A549 (cell line): ENCODE data around the gene BAIAP2L1. TPM values are rescaled to one million over a fixed set of nuclear protein-coding genes. Genes with fewer than 3 reads are reported as not detected.

Experiments used
- ATAC-seq, 2 experiments: fragments of 200-7000 bp in 1 of 2; fragments of >200 bp in 1 of 2; cut with Nextera tagmentation in 1 of 2; cut with Tn5 transposase in 1 of 2; 3 replicates each; pipeline versions ENCODE4 v1.8.0 to v1.9.1; 2018 to 2020; ENCODE audit warnings: mild to moderate bottlenecking in 1 of 2, moderate library complexity in 1 of 2
- CTCF ChIA-PET: fragments of 300-600 bp; sonication (Branson Sonifier 250); formaldehyde crosslinking; extraction: SDS; loops from one replicate; lab custom pipeline; 2021; ENCODE audit warnings: antibody characterized with exemption, inconsistent platforms; lab: Yijun Ruan, JAX
- POLR2A ChIA-PET: fragments of 350-600 bp; formaldehyde crosslinking; extraction: SDS; loops from one replicate; lab custom pipeline; 2021; ENCODE audit warnings: antibody characterized with exemption, inconsistent platforms; lab: Yijun Ruan, JAX
- DNase-seq, 2 experiments: peaks; one replicate each; pipeline versions ENCODE4 v3.0.0 to v3.0.0-alpha.2; 2011 to 2016; ENCODE audit warnings: low read depth in 1 of 2, low spot score in 1 of 2
- FAIRE-seq: peaks from 2 replicates; lab custom pipeline; 2011; peaks lifted over from hg19 to GRCh38; lab: Jason Lieb, UNC
- H3K27ac ChIP-seq, 2 experiments: fragments of >200 bp; sonication (Bioruptor Twin); formaldehyde crosslinking; 3 replicates each; pipeline ENCODE4 v1.5.1; 2016 to 2017
- H3K4me1 ChIP-seq: fragments of >200 bp; sonication (Bioruptor Twin); formaldehyde crosslinking; 3 replicates; pipeline ENCODE4 v1.6.1; 2016
- H3K4me2 ChIP-seq: fragments of >200 bp; sonication (Bioruptor Twin); formaldehyde crosslinking; 3 replicates; pipeline ENCODE4 v1.6.1; 2016
- H3K4me3 ChIP-seq: fragments of >200 bp; sonication (Bioruptor Twin); formaldehyde crosslinking; 3 replicates; pipeline ENCODE4 v1.5.1; 2016
- H3K9me3 ChIP-seq: fragments of >200 bp; sonication (Bioruptor Twin); formaldehyde crosslinking; 3 replicates; pipeline ENCODE4 v1.6.1; 2016
- BHLHE40 ChIP-seq: IDR thresholded peaks from 2 replicates; pipeline ENCODE4 v1.6.1; 2012; ENCODE audit warnings: low read depth, low read length, inconsistent platforms
- CHD2 ChIP-seq: fragments of 150-350 bp; IDR thresholded peaks from 2 replicates; pipeline ENCODE4 v1.6.1; 2014; ENCODE audit warnings: low read length; ENCODE audit not compliant: partially characterized antibody
- CHD4 ChIP-seq: fragments of 200-600 bp; sonication (generic); IDR thresholded peaks from 2 replicates; pipeline ENCODE4 v1.6.1; 2016; ENCODE audit warnings: antibody characterized with exemption, mild to moderate bottlenecking, borderline replicate concordance
- E2F6 ChIP-seq: IDR thresholded peaks from 2 replicates; pipeline ENCODE4 v1.6.1; 2012; ENCODE audit warnings: low read depth, borderline replicate concordance
- EHMT2 ChIP-seq: fragments of 200-600 bp; sonication (generic); IDR thresholded peaks from 2 replicates; pipeline ENCODE4 v1.6.1; 2016; ENCODE audit warnings: antibody characterized with exemption, low read depth, mild to moderate bottlenecking, moderate library complexity
- FOSL2 ChIP-seq, 2 experiments: fragments of 450-650 bp in 1 of 2; fragments of >200 bp in 1 of 2; sonication (Bioruptor Twin) in 1 of 2; formaldehyde crosslinking; IDR thresholded peaks; 2 replicates each; pipeline versions ENCODE4 v1.5.0 to v1.6.1; 2016 to 2020; ENCODE audit warnings: mild to moderate bottlenecking in 1 of 2, moderate library complexity in 1 of 2
- GATA3 ChIP-seq: IDR thresholded peaks from 2 replicates; pipeline ENCODE4 v1.6.1; 2012; ENCODE audit warnings: borderline replicate concordance
- HDAC2 ChIP-seq: fragments of 200-600 bp; sonication (generic); IDR thresholded peaks from 2 replicates; pipeline ENCODE4 v1.6.1; 2016
- HEYL ChIP-seq: fragments of 250-450 bp; sonication (Bioruptor Pico); IDR thresholded peaks from 2 replicates; pipeline ENCODE4 v1.8.0; 2021; ENCODE audit warnings: mild to moderate bottlenecking, moderate library complexity
- HOXB13 ChIP-seq: fragments of 250-450 bp; sonication (Bioruptor Pico); IDR thresholded peaks from 2 replicates; pipeline ENCODE4 v1.5.0; 2020; ENCODE audit warnings: low read depth, mild to moderate bottlenecking, moderate library complexity
- KDM1A ChIP-seq: fragments of 200-600 bp; sonication (generic); IDR thresholded peaks from 2 replicates; pipeline ENCODE4 v1.6.1; 2016; ENCODE audit warnings: low read depth, mild to moderate bottlenecking
- MAFK ChIP-seq: fragments of 450-650 bp; IDR thresholded peaks from 2 replicates; pipeline ENCODE4 v1.6.1; 2014; ENCODE audit not compliant: partially characterized antibody
- MAX ChIP-seq: IDR thresholded peaks from 2 replicates; pipeline ENCODE4 v1.6.1; 2012
- MYC ChIP-seq: IDR thresholded peaks from 2 replicates; pipeline ENCODE4 v1.6.1; 2012; ENCODE audit warnings: mild to moderate bottlenecking, inconsistent platforms, low read length, improper control_type of control experiment, borderline replicate concordance
- NPAS2 ChIP-seq: fragments of 250-450 bp; sonication (Bioruptor Pico); IDR thresholded peaks from 2 replicates; pipeline ENCODE4 v1.8.0; 2022; ENCODE audit warnings: mild to moderate bottlenecking, moderate library complexity, borderline replicate concordance
- NR3C1 ChIP-seq: fragments of >200 bp; sonication (Bioruptor Twin); formaldehyde crosslinking; IDR thresholded peaks from 3 replicates; pipeline ENCODE4 v1.6.1; 2017
- PHF8 ChIP-seq: fragments of 200-600 bp; sonication (generic); IDR thresholded peaks from 2 replicates; pipeline ENCODE4 v1.6.1; 2016; ENCODE audit warnings: low read depth, mild to moderate bottlenecking, antibody characterized with exemption, moderate library complexity, borderline replicate concordance
- POLR2AphosphoS2 ChIP-seq: conservative IDR thresholded peaks from 2 replicates; pipeline ENCODE4 v1.6.1; 2012; ENCODE audit warnings: low read length, improper control_type of control experiment, inconsistent platforms
- RARB ChIP-seq: fragments of 250-450 bp; sonication (Bioruptor Pico); IDR thresholded peaks from 2 replicates; pipeline ENCODE4 v1.8.0; 2021; ENCODE audit warnings: mild to moderate bottlenecking, moderate library complexity
- REST ChIP-seq: fragments of 200-600 bp; sonication (generic); IDR thresholded peaks from 2 replicates; pipeline ENCODE4 v1.6.1; 2016; ENCODE audit warnings: antibody characterized with exemption, mild to moderate bottlenecking, moderate library complexity
- RFX5 ChIP-seq: fragments of 450-650 bp; IDR thresholded peaks from 2 replicates; pipeline ENCODE4 v1.7.1; 2014; ENCODE audit warnings: antibody characterized with exemption, mild to moderate bottlenecking, moderate library complexity
- TFCP2L1 ChIP-seq: fragments of 250-450 bp; sonication (Bioruptor Pico); IDR thresholded peaks from 2 replicates; pipeline ENCODE4 v1.5.0; 2021; ENCODE audit warnings: mild to moderate bottlenecking
- whole genome bisulfite sequencing: methylation state at CpG from one replicate; pipeline ENCODE4 v1.1.6; 2017; ENCODE audit errors: missing lambda C conversion rate; 5-methylcytosine and 5-hydroxymethylcytosine counted together
- polyA plus RNA-seq, 4 experiments: library from polyadenylated mRNA; depleted of rRNA in 3 of 4; stranded (reverse); fragments of >200 nt; fragmentation: RNase III in 1 of 4; extraction: RNeasy Plus Mini Kit Qiagen cat#74134 plus additional on column Dnase treatment in 1 of 4; gene quantifications; 2 replicates in 3 of 4; 3 replicates in 1 of 4; pipeline ENCODE4 v1.2.3, GENCODE V29; 2011 to 2017
- TF ChIP-seq, protein P1 (sequence below): fragments of 250-450 bp; sonication (Bioruptor Pico); IDR thresholded peaks from 2 replicates; pipeline ENCODE4 v1.5.0; 2020; ENCODE audit warnings: low read depth, mild to moderate bottlenecking, moderate library complexity

Gene BAIAP2L1
- polyA plus RNA-seq, 2 of the 4 experiments (the other 2 are of a cell fraction): 39.4 to 89.3 TPM

DNA sequence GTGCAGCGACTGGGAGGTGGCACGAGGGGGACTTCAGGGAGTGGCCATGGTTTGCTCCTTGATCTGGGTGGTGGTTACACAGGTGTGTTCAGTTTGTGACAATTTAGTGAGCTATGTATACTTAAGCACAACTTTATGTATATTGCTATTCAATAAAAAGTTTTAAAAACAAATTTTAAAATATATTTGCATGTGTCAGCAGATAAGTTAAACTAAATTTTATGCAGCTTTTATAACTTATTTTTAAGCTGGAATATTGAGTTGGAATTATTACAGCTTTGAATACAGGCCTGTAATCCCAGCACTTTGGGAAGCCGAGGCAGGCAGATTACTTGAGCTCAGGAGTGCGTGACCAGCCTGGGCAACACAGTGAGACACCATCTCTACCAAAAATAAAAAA, 5.4 kb downstream of the BAIAP2L1 start:
- CTCF ChIA-PET: interaction anchor here (1.2 kb wide), 1 partner anchor 16 kb away, joined by 3 read pairs; no protein-coding TSS in a partner anchor
- H3K4me1 ChIP-seq: peaks cover 36% of the 10 kb centered on the region
- WGBS: 97% methylated on average over 4 of the region's 4 CpGs
- no peak for TF ChIP-seq TFCP2L1 (CRISPR knock-in tag)
- TF ChIP-seq EHMT2: no peak
- no peak for TF ChIP-seq HEYL (CRISPR knock-in tag)
- TF ChIP-seq MAFK: peak; percentile 84
- no peak for TF ChIP-seq HDAC2
- TF ChIP-seq, all 56 proteins: peak for 1
- no peak for DNase-seq
- ATAC-seq: no peak
- H3K27ac ChIP-seq: peak overlapping the region in 1 of 2 experiments; percentile 61; a peak in 1 of 6 replicates
- no peak overlapping the region for H3K4me3 ChIP-seq
- H3K9me3 ChIP-seq: no peaks in the 10 kb centered on the region
- no peak for FAIRE-seq
- POLR2A ChIA-PET: no interaction called here
- no peak overlapping the region for H3K4me2 ChIP-seq

DNA sequence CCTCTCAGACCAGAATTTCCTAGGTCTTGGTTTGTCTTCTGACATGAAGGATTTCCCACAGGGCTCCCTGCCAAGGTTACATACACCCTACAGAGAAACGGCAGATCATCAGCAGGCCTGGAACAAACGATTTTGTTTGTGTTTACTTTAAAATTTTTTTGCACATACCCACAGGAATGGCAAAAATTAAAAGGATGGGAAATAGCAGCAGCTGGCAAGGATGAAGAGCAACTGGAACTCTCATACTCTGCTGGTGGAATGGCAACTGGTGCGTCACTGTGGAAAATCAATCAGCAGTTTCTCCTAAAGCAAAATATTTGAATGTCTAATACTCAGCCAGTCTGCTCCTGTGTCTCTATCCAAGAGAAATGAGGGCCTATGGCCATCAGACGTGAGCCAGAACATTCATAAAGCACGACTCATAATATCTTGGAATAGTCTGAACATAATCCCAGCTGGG, 6.5 kb downstream of the BAIAP2L1 start:
- Histone ChIP-seq H3K4me2 (peak overlapping the region; percentile 12; the same call in 2 of the 3 replicates), H3K27ac (peak overlapping the region in 1 of 2 experiments; percentile 61; a peak in 3 of 6 replicates)

GRCh38 chr7:98387544-98388226, 13.2 kb downstream of the BAIAP2L1 start:
- DNase-seq: no peak
- ATAC-seq: no peak
- POLR2A ChIA-PET: no interaction called here
- TF ChIP-seq MYC: no peak
- no peak for TF ChIP-seq REST
- TF ChIP-seq RARB: no peak
- no peak for TF ChIP-seq RFX5
- TF ChIP-seq HDAC2: no peak
- no peak for TF ChIP-seq NR3C1
- no peak for TF ChIP-seq MAX
- no peak for TF ChIP-seq CHD4
- TF ChIP-seq PHF8: no peak
- TF ChIP-seq, protein P1, sequence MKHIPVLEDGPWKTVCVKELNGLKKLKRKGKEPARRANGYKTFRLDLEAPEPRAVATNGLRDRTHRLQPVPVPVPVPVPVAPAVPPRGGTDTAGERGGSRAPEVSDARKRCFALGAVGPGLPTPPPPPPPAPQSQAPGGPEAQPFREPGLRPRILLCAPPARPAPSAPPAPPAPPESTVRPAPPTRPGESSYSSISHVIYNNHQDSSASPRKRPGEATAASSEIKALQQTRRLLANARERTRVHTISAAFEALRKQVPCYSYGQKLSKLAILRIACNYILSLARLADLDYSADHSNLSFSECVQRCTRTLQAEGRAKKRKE (CRISPR knock-in tag): no peak
- no peak for TF ChIP-seq E2F6
- no peak for TF ChIP-seq BHLHE40
- no peak for TF ChIP-seq POLR2AphosphoS2
- TF ChIP-seq NPAS2 (CRISPR knock-in tag): no peak
- TF ChIP-seq HOXB13 (CRISPR knock-in tag): no peak
- TF ChIP-seq CHD2: no peak
- H3K27ac ChIP-seq: no peak overlapping the region
- 94% methylated on average over 9 of the region's 9 CpGs for WGBS
- H3K4me1 ChIP-seq: peaks cover 5% of the 10 kb centered on the region; the same call in 1 of the 3 replicates
- CTCF ChIA-PET: interaction anchor here (0.6 to 3.4 kb wide), 6 partner anchors 9 to 99 kb away, joined by 3 to 17 read pairs (median 4); partner anchors contain the start of gene BAIAP2L1
- H3K4me2 ChIP-seq: no peak overlapping the region
- H3K4me3 ChIP-seq: no peak overlapping the region
- no peak for FAIRE-seq
- H3K9me3 ChIP-seq: no peaks in the 10 kb centered on the region

More for the DNA sequence above, 6.5 kb downstream of the BAIAP2L1 start:
- FAIRE-seq (no peak), DNase-seq (peak in 1 of 2 experiments; percentile 71), ATAC-seq (peak; percentile 46 to 65; a peak in 4 of 6 replicates)
- Histone ChIP-seq H3K9me3 (no peaks in the 10 kb centered on the region), H3K4me1 (peaks cover 36% of the 10 kb centered on the region), H3K4me3 (no peak overlapping the region)
- 28% methylated on average over 5 of the region's 5 CpGs for WGBS
- CTCF ChIA-PET: no interaction called here
- TF ChIP-seq MAX (0 out of 2 replicates have a peak, but pooled peaks have one; percentile 18), FOSL2 (IDR thresholded peaks at IDR 0.05) (no peak), FOSL2 (CRISPR knock-in tag; IDR thresholded peaks at IDR 0.05) (peak; percentile 41; the same call in 1 of the 2 replicates), KDM1A (no peak), BHLHE40 (no peak), GATA3 (peak; percentile 58; the same call in 1 of the 2 replicates)
- POLR2A ChIA-PET: no interaction called here
